Mucosa of stomach (tissue), 1 donor: ENCODE results near the gene EML3.
"Not testable (repeated sequence)": the region's sequence is repeated elsewhere in the genome, so short reads cannot be mapped to it uniquely, and the experiment has no call there.

Experiments
- H3K27me3 ChIP-seq: one replicate; pipeline ENCODE4 v1.7.0; 2013; ENCODE audit warnings: mild to moderate bottlenecking, low read length; ENCODE audit not compliant: control insufficient read depth, insufficient read depth
- H3K36me3 ChIP-seq: one replicate; pipeline ENCODE4 v1.7.0; 2013; ENCODE audit warnings: low read length; ENCODE audit not compliant: control insufficient read depth, insufficient read depth
- H3K4me1 ChIP-seq: one replicate; pipeline ENCODE4 v1.7.0; 2013; ENCODE audit warnings: mild to moderate bottlenecking, low read length; ENCODE audit not compliant: control insufficient read depth, insufficient read depth
- H3K4me3 ChIP-seq: one replicate; pipeline ENCODE4 v1.7.0; 2013; ENCODE audit warnings: low read length
- H3K9ac ChIP-seq: one replicate; pipeline ENCODE4 v1.7.0; 2013; ENCODE audit warnings: mild to moderate bottlenecking, low read length, moderate library complexity
- H3K9me3 ChIP-seq: one replicate; pipeline ENCODE4 v1.7.0; 2013; ENCODE audit warnings: mild to moderate bottlenecking, low read length, moderate library complexity; ENCODE audit not compliant: control insufficient read depth
- donor health status: Pancreatic carcinoma.

EML3 gene

GRCh38 chr11:62591448-62592145, 21.0 kb downstream of the EML3 start, which contains the start of gene TUT1:
Gene TUT1 (minus strand): TSS chr11:62591523. CDS start chr11:62591485, 38 bp downstream.
- peaks cover 15% of the 10 kb centered on the region for H3K36me3 ChIP-seq

GRCh38 chr11:62588966-62589637, 23.5 kb downstream of the EML3 start:
- peaks cover 22% of the 10 kb centered on the region for H3K4me1 ChIP-seq
- peaks cover 13% of the 10 kb centered on the region for H3K36me3 ChIP-seq
- H3K9me3 ChIP-seq, result no peaks in the 10 kb centered on the region
- H3K9ac ChIP-seq, result no peak overlapping the region
- H3K27me3 ChIP-seq, result no peaks in the 10 kb centered on the region
- no peak overlapping the region for H3K4me3 ChIP-seq

More at GRCh38 chr11:62591448-62592145, 21.0 kb downstream of the EML3 start, which contains the start of gene TUT1:
- Histone ChIP-seq H3K9me3 (no peaks in the 10 kb centered on the region), H3K9ac (peak within 1 kb of the TSS; percentile 87), H3K4me1 (peaks cover 22% of the 10 kb centered on the region), H3K27me3 (no peaks in the 10 kb centered on the region), H3K4me3 (peak within 1 kb of the TSS; percentile 56)

- H3K27me3 ChIP-seq, H3K9ac ChIP-seq, H3K4me3 ChIP-seq, H3K9me3 ChIP-seq, H3K4me1 ChIP-seq: not testable (repeated sequence)
- H3K36me3 ChIP-seq, result peaks cover 13% of the 10 kb centered on the region
These were observed 27.2 kb downstream of the EML3 start for GRCh38 chr11:62585356-62585755.

GRCh38 chr11:62581735-62582134, 30.8 kb downstream of the EML3 start:
- not testable (repeated sequence) for H3K4me3 ChIP-seq, H3K9me3 ChIP-seq, H3K4me1 ChIP-seq, H3K27me3 ChIP-seq, H3K9ac ChIP-seq
- H3K36me3 ChIP-seq, result peaks cover 12% of the 10 kb centered on the region

- peaks cover 14% of the 10 kb centered on the region for H3K4me1 ChIP-seq
- H3K9ac ChIP-seq, result no peak overlapping the region
- no peaks in the 10 kb centered on the region for H3K9me3 ChIP-seq
- peaks cover 12% of the 10 kb centered on the region for H3K36me3 ChIP-seq
- no peak overlapping the region for H3K4me3 ChIP-seq
- no peaks in the 10 kb centered on the region for H3K27me3 ChIP-seq
These were observed 31.4 kb downstream of the EML3 start for GRCh38 chr11:62580959-62581715.

GRCh38 chr11:62579252-62579651, 33.3 kb downstream of the EML3 start:
- peaks cover 31% of the 10 kb centered on the region for H3K4me1 ChIP-seq
- no peaks in the 10 kb centered on the region for H3K9me3 ChIP-seq
- H3K4me3 ChIP-seq, result no peak overlapping the region
- H3K36me3 ChIP-seq, result peaks cover 8% of the 10 kb centered on the region
- no peaks in the 10 kb centered on the region for H3K27me3 ChIP-seq
- H3K9ac ChIP-seq, result no peak overlapping the region

- Histone ChIP-seq H3K27me3 (no peaks in the 10 kb centered on the region), H3K36me3 (peaks cover 5% of the 10 kb centered on the region)
These were observed 34.0 kb downstream of the EML3 start for GRCh38 chr11:62578541-62578940.

GRCh38 chr11:62577046-62577714, 35.4 kb downstream of the EML3 start:
- peaks cover 4% of the 10 kb centered on the region for H3K36me3 ChIP-seq
- peaks cover 36% of the 10 kb centered on the region for H3K4me1 ChIP-seq
- H3K9me3 ChIP-seq, result no peaks in the 10 kb centered on the region
- peak overlapping the region; percentile 51 for H3K9ac ChIP-seq
- no peak overlapping the region for H3K4me3 ChIP-seq
- no peaks in the 10 kb centered on the region for H3K27me3 ChIP-seq

More at GRCh38 chr11:62578541-62578940, 34.0 kb downstream of the EML3 start:
- H3K9me3 ChIP-seq, result no peaks in the 10 kb centered on the region
- no peak overlapping the region for H3K9ac ChIP-seq
- no peak overlapping the region for H3K4me3 ChIP-seq
- H3K4me1 ChIP-seq, result peaks cover 31% of the 10 kb centered on the region

GRCh38 chr11:62575837-62576236, 36.7 kb downstream of the EML3 start:
- H3K4me1 ChIP-seq, result peaks cover 38% of the 10 kb centered on the region
- H3K4me3 ChIP-seq, result no peak overlapping the region
- H3K27me3 ChIP-seq, result no peaks in the 10 kb centered on the region
- H3K9ac ChIP-seq, result peak overlapping the region; percentile 86
- no peaks in the 10 kb centered on the region for H3K9me3 ChIP-seq
- H3K36me3 ChIP-seq, result peaks cover 4% of the 10 kb centered on the region

- H3K4me1 ChIP-seq, result peaks cover 38% of the 10 kb centered on the region
- peak overlapping the region; percentile 97 for H3K4me3 ChIP-seq
- H3K36me3 ChIP-seq, result peaks cover 4% of the 10 kb centered on the region
- H3K9ac ChIP-seq, result peak overlapping the region; percentile 86
- H3K27me3 ChIP-seq, result no peaks in the 10 kb centered on the region
- no peaks in the 10 kb centered on the region for H3K9me3 ChIP-seq
These were observed 37.4 kb downstream of the EML3 start for GRCh38 chr11:62575156-62575555.

- H3K4me3 ChIP-seq, result peak overlapping the region; percentile 97
- H3K9ac ChIP-seq, result peak overlapping the region; percentile 86
- H3K36me3 ChIP-seq, result peaks cover 4% of the 10 kb centered on the region
- no peaks in the 10 kb centered on the region for H3K27me3 ChIP-seq
- H3K4me1 ChIP-seq, result peaks cover 38% of the 10 kb centered on the region
- H3K9me3 ChIP-seq, result no peaks in the 10 kb centered on the region
These were observed 38.1 kb downstream of the EML3 start for GRCh38 chr11:62574363-62575071.
